H1 (cell line): ENCODE results near the gene ARPC2. TPM values are rescaled to one million over a fixed set of nuclear protein-coding genes. Genes with fewer than 3 reads are reported as not detected.

Experiments used
- CTCF ChIA-PET: fragments of 300-600 bp; sonication (Branson Sonifier 250); formaldehyde crosslinking; loops from one replicate; lab custom pipeline; 2021; ENCODE audit not compliant: partially characterized antibody; lab: Charles Lee
- POLR2A ChIA-PET: fragments of 300-600 bp; sonication (Branson Sonifier 250); formaldehyde crosslinking; loops from one replicate; lab custom pipeline; 2021; ENCODE audit warnings: inconsistent platforms; ENCODE audit not compliant: partially characterized antibody; lab: Charles Lee
- DNase-seq, 2 experiments: peaks; one replicate each; pipeline versions ENCODE4 v3.0.0 to v3.0.0-alpha.2; 2010 to 2022; ENCODE audit warnings: low spot score in 2 of 2, low read depth in 1 of 2, mixed read lengths in 1 of 2
- FAIRE-seq: peaks from 2 replicates; lab custom pipeline; 2011; peaks lifted over from hg19 to GRCh38; lab: Jason Lieb, UNC
- H2AFZ ChIP-seq: 2 replicates; pipeline ENCODE4 v1.8.1; 2012; ENCODE audit warnings: low read length, inconsistent platforms
- H2AK5ac ChIP-seq: 2 replicates; pipeline ENCODE4 v1.6.1; 2013; ENCODE audit warnings: low read depth, low read length
- H2BK120ac ChIP-seq: replicated peaks from 2 replicates; pipeline ENCODE3; 2013; ENCODE audit warnings: low read depth, low read length, inconsistent platforms
- H2BK12ac ChIP-seq: 2 replicates; pipeline ENCODE4 v1.6.1; 2013; ENCODE audit warnings: low read depth, low read length
- H2BK15ac ChIP-seq: 2 replicates; pipeline ENCODE4 v1.6.1; 2013; ENCODE audit warnings: low read length
- H2BK20ac ChIP-seq: 2 replicates; pipeline ENCODE4 v1.6.1; 2013; ENCODE audit warnings: low read length
- H2BK5ac ChIP-seq: 2 replicates; pipeline ENCODE4 v1.6.1; 2013; ENCODE audit warnings: low read depth, low read length
- H3K14ac ChIP-seq: 2 replicates; pipeline ENCODE4 v1.6.1; 2013; ENCODE audit warnings: inconsistent platforms; ENCODE audit not compliant: insufficient read length
- H3K18ac ChIP-seq: 2 replicates; pipeline ENCODE4 v1.6.1; 2013; ENCODE audit warnings: low read length; ENCODE audit errors: extremely low read depth
- H3K23ac ChIP-seq: 2 replicates; pipeline ENCODE4 v1.6.1; 2013; ENCODE audit warnings: inconsistent platforms; ENCODE audit not compliant: insufficient read length
- H3K23me2 ChIP-seq: 2 replicates; pipeline ENCODE4 v1.6.1; 2013; ENCODE audit warnings: low read depth, low read length
- H3K27ac ChIP-seq: 2 replicates; pipeline ENCODE4 v1.6.1; 2011; ENCODE audit warnings: low read depth, low read length, inconsistent platforms
- H3K27me3 ChIP-seq, 4 experiments: replicated peaks in 1 of 4; 1 replicate in 1 of 4; 2 replicates in 3 of 4; pipeline versions ENCODE4 v1.6.1 to v1.8.1; 2011 to 2013; ENCODE audit warnings: low read length in 3 of 4, mild to moderate bottlenecking in 3 of 4, inconsistent platforms in 2 of 4, mixed read lengths in 2 of 4, moderate library complexity in 1 of 4; ENCODE audit not compliant: control insufficient read depth in 3 of 4, insufficient read depth in 3 of 4; ENCODE audit errors: extremely low read depth in 1 of 4
- H3K36me3 ChIP-seq, 4 experiments: 2 replicates each; pipeline versions ENCODE4 v1.6.1 to v1.8.1; 2011 to 2013; ENCODE audit warnings: mild to moderate bottlenecking in 4 of 4, low read length in 3 of 4, moderate library complexity in 2 of 4, control low read depth in 1 of 4, inconsistent platforms in 1 of 4; ENCODE audit not compliant: insufficient read depth in 4 of 4, control insufficient read depth in 2 of 4
- H3K4ac ChIP-seq: replicated peaks from 2 replicates; pipeline ENCODE3; 2013; ENCODE audit warnings: low read length, low read depth, mixed read lengths, inconsistent platforms; ENCODE audit not compliant: insufficient read length
- H3K4me1 ChIP-seq, 4 experiments: replicated peaks in 1 of 4; 1 replicate in 1 of 4; 2 replicates in 3 of 4; pipeline versions ENCODE4 v1.6.1 to v1.8.1; 2011 to 2013; ENCODE audit warnings: low read length in 3 of 4, inconsistent platforms in 2 of 4, mixed read lengths in 1 of 4; ENCODE audit not compliant: insufficient read depth in 4 of 4, control insufficient read depth in 3 of 4
- H3K4me2 ChIP-seq, 2 experiments: 2 replicates each; pipeline versions ENCODE4 v1.6.1 to v1.8.1; 2011 to 2013; ENCODE audit warnings: low read depth in 2 of 2, low read length in 2 of 2, control low read depth in 1 of 2, inconsistent platforms in 1 of 2, mild to moderate bottlenecking in 1 of 2; ENCODE audit not compliant: insufficient read depth in 1 of 2
- H3K4me3 ChIP-seq, 4 experiments: fragments of 200-600, 300-600 bp in 1 of 4; sonication (generic), shearing (Covaris generic), sonication (Bioruptor Twin) in 1 of 4; 2 replicates each; pipeline versions ENCODE4 v1.5.1 to v1.8.1; 2011 to 2016; ENCODE audit warnings: low read length in 4 of 4, low read depth in 3 of 4, control low read depth in 2 of 4, inconsistent platforms in 2 of 4, mild to moderate bottlenecking in 2 of 4, mixed read lengths in 1 of 4, moderate library complexity in 1 of 4; ENCODE audit not compliant: insufficient read depth in 2 of 4; ENCODE audit errors: extremely low read depth in 1 of 4
- H3K56ac ChIP-seq: replicated peaks from 2 replicates; pipeline ENCODE3; 2013; ENCODE audit warnings: low read depth, mild to moderate bottlenecking, mixed read lengths, low read length, inconsistent platforms; ENCODE audit not compliant: insufficient read length
- H3K79me1 ChIP-seq: 2 replicates; pipeline ENCODE4 v1.6.1; 2013; ENCODE audit warnings: low read depth, low read length, control low read depth
- H3K79me2 ChIP-seq, 2 experiments: 2 replicates each; pipeline versions ENCODE4 v1.6.1 to v1.8.1; 2012 to 2013; ENCODE audit warnings: low read length in 2 of 2, mild to moderate bottlenecking in 2 of 2, inconsistent platforms in 1 of 2; ENCODE audit not compliant: insufficient read depth in 2 of 2, control insufficient read depth in 1 of 2
- H3K9ac ChIP-seq, 4 experiments: replicated peaks in 1 of 4; 1 replicate in 1 of 4; 2 replicates in 3 of 4; pipeline versions ENCODE4 v1.6.1 to v1.8.1; 2011 to 2013; ENCODE audit warnings: low read depth in 3 of 4, low read length in 3 of 4, control low read depth in 2 of 4, mild to moderate bottlenecking in 2 of 4, moderate library complexity in 2 of 4, inconsistent platforms in 1 of 4; ENCODE audit errors: extremely low read depth in 1 of 4
- H3K9me3 ChIP-seq, 2 experiments: 2 replicates each; pipeline versions ENCODE4 v1.6.1 to v1.8.1; 2012 to 2013; ENCODE audit warnings: mild to moderate bottlenecking in 2 of 2, moderate library complexity in 2 of 2, control low read depth in 1 of 2, inconsistent platforms in 1 of 2, low read depth in 1 of 2, low read length in 1 of 2, mixed read lengths in 1 of 2; ENCODE audit not compliant: insufficient read depth in 2 of 2
- H4K20me1 ChIP-seq, 2 experiments: replicated peaks in 1 of 2; 2 replicates each; pipeline versions ENCODE3 to v1.8.1; 2011 to 2013; ENCODE audit warnings: inconsistent platforms in 2 of 2, low read length in 2 of 2, mild to moderate bottlenecking in 1 of 2; ENCODE audit not compliant: insufficient read depth in 2 of 2, control insufficient read depth in 1 of 2
- H4K5ac ChIP-seq: 2 replicates; pipeline ENCODE4 v1.6.1; 2013; ENCODE audit warnings: low read length, low read depth, mixed read lengths, inconsistent platforms; ENCODE audit not compliant: insufficient read length
- H4K8ac ChIP-seq: 2 replicates; pipeline ENCODE4 v1.8.0; 2013; ENCODE audit warnings: mild to moderate bottlenecking, moderate library complexity, low read length, inconsistent platforms; ENCODE audit not compliant: insufficient read depth; ENCODE audit errors: extremely low read depth
- H4K91ac ChIP-seq: replicated peaks from 2 replicates; pipeline ENCODE3; 2013; ENCODE audit warnings: low read length, mixed read lengths, inconsistent platforms; ENCODE audit not compliant: insufficient read length
- BCL11A ChIP-seq, 2 experiments: IDR thresholded peaks; one replicate each; pipeline ENCODE4 v1.6.1; 2011; ENCODE audit warnings: low read depth in 2 of 2, low read length in 2 of 2, mild to moderate bottlenecking in 2 of 2
- CBX5 ChIP-seq: fragments of 300-800, 300-1000 bp; sonication (generic); IDR thresholded peaks from 2 replicates; pipeline ENCODE4 v1.7.1; 2016; ENCODE audit warnings: antibody characterized with exemption, low read length, low read depth
- HDAC6 ChIP-seq: IDR thresholded peaks from one replicate; pipeline ENCODE4 v1.7.1; 2012; ENCODE audit warnings: low read depth, mild to moderate bottlenecking, inconsistent platforms, low read length, moderate library complexity
- POU5F1 ChIP-seq: IDR thresholded peaks from 2 replicates; pipeline ENCODE4 v1.6.1; 2011; ENCODE audit warnings: low read depth, mild to moderate bottlenecking, low read length, moderate library complexity
- SIRT6 ChIP-seq: IDR thresholded peaks from one replicate; pipeline ENCODE4 v1.7.1; 2012; ENCODE audit warnings: low read length, inconsistent platforms
- TAF1 ChIP-seq: IDR thresholded peaks from 2 replicates; pipeline ENCODE4 v1.6.1; 2011; ENCODE audit warnings: mild to moderate bottlenecking, low read depth, low read length
- WGBS, 2 experiments: shearing (Covaris generic) in 1 of 2; methylation state at CpG; one replicate each; pipeline versions ENCODE4 v1.1.6 to v1.1.7; 2013 to 2015; ENCODE audit warnings: low lambda C conversion rate in 2 of 2, mixed read lengths in 2 of 2, inconsistent platforms in 1 of 2, low coverage in 1 of 2, missing lambda C conversion rate in 1 of 2; ENCODE audit not compliant: insufficient replicate concordance in 2 of 2, insufficient coverage in 1 of 2, insufficient read length in 1 of 2; ENCODE audit errors: extremely low coverage in 1 of 2, missing lambda C conversion rate in 1 of 2; 5-methylcytosine and 5-hydroxymethylcytosine counted together
- polyA plus RNA-seq, 7 experiments: library from polyadenylated mRNA; depleted of rRNA in 3 of 7; stranded (reverse) in 5 of 7; unstranded in 2 of 7; fragments of >200 nt in 5 of 7; fragments of 200-250 nt in 2 of 7; gene quantifications; 1 replicate in 5 of 7; 2 replicates in 1 of 7; 4 replicates in 1 of 7; pipeline versions ENCODE4 v1.2.1 to v1.2.3, GENCODE V29; 2011 to 2013; ENCODE audit warnings: missing spikeins in 2 of 7, mixed read lengths in 2 of 7
- total RNA-seq: library from RNA; stranded (reverse); fragmentation: NEBNext Ultra II Directional; extraction: Animal tissue kit (Norgen Biotek cat#: 25700); gene quantifications from 2 replicates; pipeline ENCODE4 v1.2.1, GENCODE V29; 2021

The ARPC2 gene
- total and polyA plus RNA-seq, 2 of the 8 experiments (the other 6 are each of a cell fraction or from before 2014, with no cell fraction given), result 174 to 195 TPM

GRCh38 chr2:218290316-218291261 lies 73.6 kb downstream of the ARPC2 start:
- no peak for DNase-seq
- no peaks in the 10 kb centered on the region for H3K27me3 ChIP-seq
- no peak overlapping the region for H4K8ac ChIP-seq
- peaks cover 5% of the 10 kb centered on the region; the same call in 1 of the 2 replicates for H3K23me2 ChIP-seq
- TF ChIP-seq HDAC6, result no peak
- no peak for TF ChIP-seq SIRT6
- TF ChIP-seq POU5F1, result no peak
- no peak for TF ChIP-seq TAF1
- TF ChIP-seq BCL11A (IDR thresholded peaks at IDR 0.05; ENCODE audit: low read depth in 2 of 2, low read length in 2 of 2), result no peak
- no peak for TF ChIP-seq CBX5
- TF ChIP-seq, all 59 proteins: peak for 0
- no peak overlapping the region for H3K56ac ChIP-seq
- H2BK20ac ChIP-seq, result no peak overlapping the region
- H3K23ac ChIP-seq, result no peak overlapping the region
- no peak overlapping the region for H3K4me3 ChIP-seq
- H3K4me2 ChIP-seq, result no peak overlapping the region
- H2AFZ ChIP-seq, result no peak overlapping the region
- no peak overlapping the region for H4K91ac ChIP-seq
- no peak overlapping the region for H2BK5ac ChIP-seq
- no peak overlapping the region for H2BK15ac ChIP-seq
- WGBS, 2 experiments, result 86% methylated on average over 12 of the region's 12 CpGs; no CpG with 5 or more reads in 1 of the 2 experiments
- peak overlapping the region; percentile 9; the same call in 1 of the 2 replicates for H2AK5ac ChIP-seq
- H4K5ac ChIP-seq, result no peak overlapping the region
- POLR2A ChIA-PET, result interaction anchor here (0.6 to 1.7 kb wide), 6 partner anchors 8 to 42 kb away, joined by 3 to 4 read pairs (median 3); partner anchors contain the start of genes AAMP and PNKD
- H3K4me1 ChIP-seq, result peaks cover 7 to 14% (median 11%) of the 10 kb centered on the region in 4 experiments; a peak in 6 of 7 replicates
- no peak overlapping the region for H2BK120ac ChIP-seq
- H4K20me1 ChIP-seq, result no peaks in the 10 kb centered on the region
- no peaks in the 10 kb centered on the region for H3K9me3 ChIP-seq
- 0 out of 2 replicates have a peak, but pooled peaks cover 7% of the 10 kb centered on the region for H3K79me1 ChIP-seq
- no peak overlapping the region for H3K9ac ChIP-seq
- no peak overlapping the region for H3K14ac ChIP-seq
- CTCF ChIA-PET, result interaction anchor here (0.6 to 12.1 kb wide), 11 partner anchors 8 to 380 kb away, joined by 3 to 94 read pairs (median 5); partner anchors contain the start of genes AAMP, CATIP and PNKD
- FAIRE-seq, result no peak
- no peak overlapping the region for H3K27ac ChIP-seq
- no peak overlapping the region for H3K18ac ChIP-seq
- H3K4ac ChIP-seq, result no peak overlapping the region
- no peaks in the 10 kb centered on the region for H3K36me3 ChIP-seq
- no peaks in the 10 kb centered on the region for H3K79me2 ChIP-seq
- H2BK12ac ChIP-seq, result no peak overlapping the region
